Medulla oblongata (tissue), 1 donor: ENCODE data around the gene GALNTL6.
"Not testable (repeated sequence)": the region's sequence is repeated elsewhere in the genome, so short reads cannot be mapped to it uniquely, and the experiment has no call there.

Source experiments
- DNase-seq: peaks from one replicate; pipeline ENCODE4 v3.0.0-alpha.2; 2015; ENCODE audit errors: extremely low spot score

GALNTL6 gene

GRCh38 chr4:172736046-172736445 is 922.8 kb downstream of the GALNTL6 start:
- no peak for DNase-seq

- no peak for DNase-seq
These were observed 927.2 kb downstream of the GALNTL6 start for GRCh38 chr4:172740434-172740833.

- DNase-seq: no peak
These were observed 937.7 kb downstream of the GALNTL6 start for GRCh38 chr4:172750910-172751309.

GRCh38 chr4:172751550-172751949 is 938.3 kb downstream of the GALNTL6 start:
- no peak for DNase-seq

- DNase-seq: no peak
These were observed 945.6 kb downstream of the GALNTL6 start for GRCh38 chr4:172758586-172759340.

GRCh38 chr4:172760512-172760911 is 947.3 kb downstream of the GALNTL6 start:
- no peak for DNase-seq

GRCh38 chr4:172762895-172763294 is 949.7 kb downstream of the GALNTL6 start:
- DNase-seq: no peak

GRCh38 chr4:172770787-172771186 is 957.6 kb downstream of the GALNTL6 start:
- DNase-seq: no peak

GRCh38 chr4:172772781-172773180 is 959.6 kb downstream of the GALNTL6 start:
- DNase-seq: no peak

- no peak for DNase-seq
These were observed 963.1 kb downstream of the GALNTL6 start for GRCh38 chr4:172776203-172776861.

- no peak for DNase-seq
These were observed 964.7 kb downstream of the GALNTL6 start for GRCh38 chr4:172777729-172778431.

GRCh38 chr4:172778583-172778982 is 965.4 kb downstream of the GALNTL6 start:
- no peak for DNase-seq

- DNase-seq: no peak
These were observed 967.4 kb downstream of the GALNTL6 start for GRCh38 chr4:172780566-172781081.

GRCh38 chr4:172785613-172786012 is 972.4 kb downstream of the GALNTL6 start:
- no peak for DNase-seq

GRCh38 chr4:172786039-172786792 is 973.0 kb downstream of the GALNTL6 start:
- no peak for DNase-seq

GRCh38 chr4:172787111-172787510 is 973.9 kb downstream of the GALNTL6 start:
- DNase-seq: no peak

GRCh38 chr4:172791841-172792240 is 978.6 kb downstream of the GALNTL6 start:
- DNase-seq: no peak

GRCh38 chr4:172793565-172794306 is 980.5 kb downstream of the GALNTL6 start:
- DNase-seq: no peak

- DNase-seq: no peak
These were observed 981.1 kb downstream of the GALNTL6 start for GRCh38 chr4:172794307-172794703.

- DNase-seq: not testable (repeated sequence)
These were observed 984.1 kb downstream of the GALNTL6 start for GRCh38 chr4:172797281-172797680.

GRCh38 chr4:172802032-172802431 is 988.8 kb downstream of the GALNTL6 start:
- no peak for DNase-seq
